ENCODE measurements around the gene PANX2. TPM values are rescaled to one million over a fixed set of nuclear protein-coding genes. Genes with fewer than 3 reads are reported as not detected.

Gene PANX2
- total and polyA plus RNA-seq, 9 of the 15 experiments (the other 6 are each of a cell fraction or from before 2014, with no cell fraction given), result 0.01 to 3.9 (median 0.67) TPM; not detected in 1

- FAIRE-seq, result no peak
- peaks cover 4 to 39% of the 10 kb centered on the region in 2 experiments; a peak in 4 of 5 replicates for H3K27me3 ChIP-seq (ENCODE audit: control insufficient read depth in 2 of 2, insufficient read depth in 2 of 2, low read length in 2 of 2)
- H3K9me1 ChIP-seq (ENCODE audit: control insufficient read depth, insufficient read depth, low read length), result no peaks in the 10 kb centered on the region
- no peak overlapping the region for H3K4me2 ChIP-seq (ENCODE audit: insufficient read depth, low read length)
- ChIA-PET POLR2A (no interaction called here), CTCF (ENCODE audit: low intra/inter-chr PET ratio) (no interaction called here)
- BruUV-seq (replicated peaks), result no TSS peak
- H4K20me1 ChIP-seq (replicated peaks; ENCODE audit: control insufficient read depth, insufficient read depth, low read length), result peaks cover 5% of the 10 kb centered on the region; the same call in 1 of the 2 replicates
- in situ Hi-C loops (cut with MboI) (no loop called here), intact Hi-C loops (cut with micrococcal nuclease) (no loop called here)
- H3K9ac ChIP-seq (ENCODE audit: insufficient read depth in 1 of 2, low read depth in 2 of 2, low read length in 2 of 2), result no peak overlapping the region
- H3K79me2 ChIP-seq (ENCODE audit: control insufficient read depth, insufficient read depth, low read length), result no peaks in the 10 kb centered on the region
- peaks cover 2 to 27% of the 10 kb centered on the region in 2 experiments; a peak in 4 of 5 replicates for H3K4me1 ChIP-seq (replicated peaks in 1 of 2; ENCODE audit: control insufficient read depth in 2 of 2, insufficient read depth in 2 of 2, low read length in 2 of 2)
- TF ChIP-seq ZNF507 (tag; conservative IDR thresholded peaks at IDR 0.05) (no peak), TOE1 (IDR thresholded peaks at IDR 0.05; ENCODE audit: borderline replicate concordance) (no peak), TOE1 (CRISPR knock-in tag; IDR thresholded peaks at IDR 0.05; ENCODE audit: borderline replicate concordance, low read depth) (no peak), FOXP1 (CRISPR knock-in tag; IDR thresholded peaks at IDR 0.05) (no peak), RERE (CRISPR knock-in tag; IDR thresholded peaks at IDR 0.05; ENCODE audit: borderline replicate concordance) (no peak), ZC3H8 (IDR thresholded peaks at IDR 0.05) (no peak), KLF6 (CRISPR knock-in tag; IDR thresholded peaks at IDR 0.05; ENCODE audit: borderline replicate concordance) (no peak), EP400 (IDR thresholded peaks at IDR 0.05) (no peak), MAFF (IDR thresholded peaks at IDR 0.05; ENCODE audit: low read length) (no peak), EGR1 (conservative IDR thresholded peaks at IDR 0.05) (no peak), KDM2B (CRISPR knock-in tag; IDR thresholded peaks at IDR 0.05) (no peak), HDGF (IDR thresholded peaks at IDR 0.05) (no peak), CBFB (CRISPR knock-in tag; IDR thresholded peaks at IDR 0.05) (no peak), HNRNPH1 (optimal IDR thresholded peaks at IDR 0.05; ENCODE audit: low read depth, low read length) (no peak), NCOA6 (IDR thresholded peaks at IDR 0.05) (no peak), NR3C1 (CRISPR knock-in tag; IDR thresholded peaks at IDR 0.05) (no peak), E2F5 (CRISPR knock-in tag; IDR thresholded peaks at IDR 0.05) (no peak), ZC3H4 (CRISPR knock-in tag; IDR thresholded peaks at IDR 0.05; ENCODE audit: borderline replicate concordance) (no peak)
- no peak for DNase-seq (ENCODE audit: extremely low read depth in 1 of 4, low spot score in 3 of 4)
- no peaks in the 10 kb centered on the region for H3K9me3 ChIP-seq (replicated peaks; ENCODE audit: control insufficient read depth, insufficient read depth, low read depth, low read length)
- H3K27ac ChIP-seq (ENCODE audit: extremely low read depth, low read depth, low read length), result no peak overlapping the region
- no peak overlapping the region for H2AFZ ChIP-seq (ENCODE audit: low read depth, low read length)
- 17% methylated on average over 7 of the region's 7 CpGs for WGBS (ENCODE audit: insufficient coverage, low coverage, missing lambda C conversion rate)
- no peaks in the 10 kb centered on the region for H3K36me3 ChIP-seq (ENCODE audit: control insufficient read depth, insufficient read depth, low read length)
- ATAC-seq, result no peak
- H3K4me3 ChIP-seq, result no peak overlapping the region
Observed at GRCh38 chr22:50153756-50154140, 16.8 kb upstream of the PANX2 start.
